Activated CD4-positive, alpha-beta T cell treated with anti-CD3 and anti-CD28 coated beads, Interleukin-2, amount 10 ng/mL, durations not matched to agents 24 days and 14 days (primary cell): ENCODE measurements around the gene CBR3. TPM values are rescaled to one million over a fixed set of nuclear protein-coding genes. Genes with fewer than 3 reads are reported as not detected.

Source experiments
- DNase-seq: peaks from one replicate; pipeline ENCODE4 v3.0.0; 2022
- H3K27ac Mint-ChIP-seq: one replicate; pipeline ENCODE4 v1.8.0; 2022; ENCODE audit warnings: mild to moderate bottlenecking, mixed read lengths
- H3K27me3 Mint-ChIP-seq: one replicate; pipeline ENCODE4 v1.8.0; 2022; ENCODE audit warnings: mixed read lengths
- H3K36me3 Mint-ChIP-seq: one replicate; pipeline ENCODE4 v1.8.0; 2022; ENCODE audit warnings: low read depth, mild to moderate bottlenecking, mixed read lengths
- H3K4me1 Mint-ChIP-seq: one replicate; pipeline ENCODE4 v1.8.0; 2021; ENCODE audit warnings: mixed read lengths
- H3K4me3 Mint-ChIP-seq: one replicate; pipeline ENCODE4 v1.8.0; 2022; ENCODE audit warnings: mild to moderate bottlenecking, moderate library complexity, mixed read lengths
- H3K9me3 Mint-ChIP-seq: one replicate; pipeline ENCODE4 v1.8.0; 2021; ENCODE audit warnings: mixed read lengths
- intact Hi-C: fragments of 100-400 bp; cut with micrococcal nuclease; formaldehyde crosslinking; loops from one replicate; pipeline ENCODE4 v1.15.1; 2023
- total RNA-seq: library from RNA; stranded (reverse); gene quantifications from 2 replicates; pipeline ENCODE4 v1.2.3, GENCODE V29; 2022

The CBR3 gene
- total RNA-seq, 1 donor from 2014 or later, result 19.8 TPM

DNA sequence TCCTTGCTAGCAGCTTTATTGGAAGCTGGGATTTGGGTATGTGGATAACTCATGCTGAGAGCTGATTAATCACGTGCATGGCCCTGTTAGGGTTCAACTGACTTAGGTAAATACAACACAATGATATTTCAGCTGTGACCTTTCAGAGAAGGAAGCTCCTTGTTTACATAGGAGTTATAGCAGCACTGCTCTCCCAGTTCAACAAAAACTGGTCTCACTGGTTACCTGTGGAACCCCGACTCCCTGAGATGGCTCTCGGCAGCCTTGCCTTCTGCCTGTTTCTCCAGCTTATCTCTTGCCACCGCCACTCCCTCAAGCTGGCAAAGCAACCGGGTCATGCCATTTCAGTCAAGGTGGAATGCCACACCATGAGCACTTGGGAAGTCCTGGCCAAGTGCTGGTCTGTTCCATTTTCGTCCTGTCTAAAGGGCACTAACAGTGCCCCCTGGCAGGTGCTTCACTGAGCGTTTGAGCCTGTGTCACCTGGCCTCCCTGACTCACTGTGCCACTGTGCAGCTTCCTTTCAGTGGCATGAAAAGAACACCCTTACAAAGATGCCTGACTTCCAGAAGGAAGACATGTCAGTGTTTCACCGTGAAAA is 53.3 kb downstream of the CBR3 start:
- Mint-ChIP-seq H3K36me3 (peaks cover 3% of the 10 kb centered on the region), H3K4me1 (peaks cover 9% of the 10 kb centered on the region), H3K27ac (no peak overlapping the region), H3K27me3 (no peaks in the 10 kb centered on the region), H3K4me3 (no peak overlapping the region), H3K9me3 (no peaks in the 10 kb centered on the region)
- DNase-seq, result no peak
- intact Hi-C loops, result no loop called here

GRCh38 chr21:36188937-36189336 is 54.1 kb downstream of the CBR3 start:
- peaks cover 9% of the 10 kb centered on the region for H3K4me1 Mint-ChIP-seq
- no peak overlapping the region for H3K27ac Mint-ChIP-seq
- no peaks in the 10 kb centered on the region for H3K9me3 Mint-ChIP-seq
- DNase-seq, result no peak
- peaks cover 3% of the 10 kb centered on the region for H3K36me3 Mint-ChIP-seq
- H3K4me3 Mint-ChIP-seq, result no peak overlapping the region
- intact Hi-C loops, result no loop called here
- no peaks in the 10 kb centered on the region for H3K27me3 Mint-ChIP-seq

DNA sequence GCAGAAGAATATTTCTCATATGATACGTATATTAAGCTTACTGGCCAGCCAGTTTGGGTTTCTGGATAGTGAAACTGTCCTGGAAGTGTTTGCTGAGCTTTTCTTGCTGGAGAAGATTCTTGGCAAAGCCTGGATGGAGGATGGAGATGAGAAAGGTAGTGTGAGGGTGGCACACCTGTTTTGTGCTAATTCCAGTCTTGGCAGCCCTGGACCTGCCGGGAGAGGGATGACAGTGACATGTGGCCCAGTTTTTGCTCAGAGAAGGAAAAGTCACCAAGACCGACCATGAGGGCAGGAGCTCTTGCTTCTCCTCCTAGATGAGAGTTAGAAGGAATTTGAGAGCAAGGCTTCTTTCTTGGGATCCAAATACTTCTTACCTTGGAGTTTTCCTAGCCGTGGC is 55.9 kb downstream of the CBR3 start:
- H3K27ac Mint-ChIP-seq, result no peak overlapping the region
- peaks cover 3% of the 10 kb centered on the region for H3K36me3 Mint-ChIP-seq
- no peaks in the 10 kb centered on the region for H3K27me3 Mint-ChIP-seq
- intact Hi-C loops, result no loop called here
- no peak for DNase-seq
- no peak overlapping the region for H3K4me3 Mint-ChIP-seq
- H3K4me1 Mint-ChIP-seq, result peaks cover 8% of the 10 kb centered on the region
- no peaks in the 10 kb centered on the region for H3K9me3 Mint-ChIP-seq

- H3K27ac Mint-ChIP-seq, result no peak overlapping the region
- no peak overlapping the region for H3K4me3 Mint-ChIP-seq
- H3K9me3 Mint-ChIP-seq, result no peaks in the 10 kb centered on the region
- DNase-seq, result no peak
- intact Hi-C loops, result no loop called here
- peaks cover 2% of the 10 kb centered on the region for H3K27me3 Mint-ChIP-seq
- H3K36me3 Mint-ChIP-seq, result peaks cover 2% of the 10 kb centered on the region
- peaks cover 5% of the 10 kb centered on the region for H3K4me1 Mint-ChIP-seq
Measured at GRCh38 chr21:36193200-36193599, 58.3 kb downstream of the CBR3 start.

DNA sequence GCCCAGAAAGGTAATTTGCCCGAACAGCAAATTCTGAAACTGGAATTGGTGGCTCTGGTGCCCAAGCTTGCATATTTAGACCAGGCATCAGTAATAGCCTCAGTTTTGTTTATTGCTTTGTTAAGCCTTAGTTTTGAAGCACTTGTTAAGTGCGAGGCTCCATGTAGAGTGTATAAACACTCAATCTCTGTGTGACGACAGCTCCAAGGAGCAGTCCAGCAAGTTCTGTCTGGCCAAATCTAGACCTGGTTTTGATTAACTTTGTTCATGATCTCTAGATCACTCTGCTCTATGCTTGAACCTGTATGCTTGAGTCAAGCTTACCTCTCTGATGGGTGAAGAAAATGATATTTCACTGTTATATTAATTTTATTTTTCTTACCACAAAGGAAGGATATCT is 59.1 kb downstream of the CBR3 start:
- H3K27ac Mint-ChIP-seq, result no peak overlapping the region
- H3K4me1 Mint-ChIP-seq, result no peaks in the 10 kb centered on the region
- intact Hi-C loops, result no loop called here
- no peaks in the 10 kb centered on the region for H3K36me3 Mint-ChIP-seq
- H3K27me3 Mint-ChIP-seq, result peaks cover 2% of the 10 kb centered on the region
- DNase-seq, result no peak
- no peak overlapping the region for H3K4me3 Mint-ChIP-seq
- no peaks in the 10 kb centered on the region for H3K9me3 Mint-ChIP-seq

DNA sequence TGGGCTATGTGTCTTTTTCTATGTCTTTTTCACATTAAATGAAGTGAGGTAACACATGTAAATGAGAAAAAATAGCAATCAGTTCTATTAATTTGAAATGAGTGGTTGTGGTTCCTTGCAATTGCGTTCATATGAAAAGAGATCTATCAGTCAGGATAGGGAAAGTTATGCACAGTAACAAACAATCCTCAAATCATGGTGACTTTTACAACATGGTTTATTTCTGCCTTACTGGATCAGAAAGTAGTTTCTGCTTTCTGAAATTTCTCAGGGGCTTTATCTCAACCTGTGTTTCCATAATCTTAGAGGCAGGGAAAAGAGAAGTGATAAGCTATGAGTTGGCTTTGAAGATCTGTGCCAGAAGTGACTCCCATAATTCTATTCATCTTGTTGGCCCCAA is 60.7 kb downstream of the CBR3 start:
- Mint-ChIP-seq H3K27ac (no peak overlapping the region), H3K4me3 (no peak overlapping the region), H3K9me3 (no peaks in the 10 kb centered on the region), H3K4me1 (no peaks in the 10 kb centered on the region), H3K27me3 (peaks cover 2% of the 10 kb centered on the region), H3K36me3 (peaks cover 4% of the 10 kb centered on the region)
- DNase-seq, result no peak
- intact Hi-C loops, result no loop called here

Other genes starting within 250 kb of the CBR3 start
- 23.2 and 23.8 TPM in 2 replicates for gene SETD4, start 74.6 kb upstream of the CBR3 start, total RNA-seq
- 60.0 and 63.8 TPM in 2 replicates for gene CBR1, start 65.1 kb upstream of the CBR3 start, total RNA-seq
- 16.0 and 17.5 TPM in 2 replicates for gene DOP1B, start 21.7 kb downstream of the CBR3 start, total RNA-seq
- gene MORC3, start 185.1 kb downstream of the CBR3 start, total RNA-seq, result 24.8 and 24.9 TPM in 2 replicates